ENCODE measurements around the gene RCOR3.

RCOR3 gene

DNA sequence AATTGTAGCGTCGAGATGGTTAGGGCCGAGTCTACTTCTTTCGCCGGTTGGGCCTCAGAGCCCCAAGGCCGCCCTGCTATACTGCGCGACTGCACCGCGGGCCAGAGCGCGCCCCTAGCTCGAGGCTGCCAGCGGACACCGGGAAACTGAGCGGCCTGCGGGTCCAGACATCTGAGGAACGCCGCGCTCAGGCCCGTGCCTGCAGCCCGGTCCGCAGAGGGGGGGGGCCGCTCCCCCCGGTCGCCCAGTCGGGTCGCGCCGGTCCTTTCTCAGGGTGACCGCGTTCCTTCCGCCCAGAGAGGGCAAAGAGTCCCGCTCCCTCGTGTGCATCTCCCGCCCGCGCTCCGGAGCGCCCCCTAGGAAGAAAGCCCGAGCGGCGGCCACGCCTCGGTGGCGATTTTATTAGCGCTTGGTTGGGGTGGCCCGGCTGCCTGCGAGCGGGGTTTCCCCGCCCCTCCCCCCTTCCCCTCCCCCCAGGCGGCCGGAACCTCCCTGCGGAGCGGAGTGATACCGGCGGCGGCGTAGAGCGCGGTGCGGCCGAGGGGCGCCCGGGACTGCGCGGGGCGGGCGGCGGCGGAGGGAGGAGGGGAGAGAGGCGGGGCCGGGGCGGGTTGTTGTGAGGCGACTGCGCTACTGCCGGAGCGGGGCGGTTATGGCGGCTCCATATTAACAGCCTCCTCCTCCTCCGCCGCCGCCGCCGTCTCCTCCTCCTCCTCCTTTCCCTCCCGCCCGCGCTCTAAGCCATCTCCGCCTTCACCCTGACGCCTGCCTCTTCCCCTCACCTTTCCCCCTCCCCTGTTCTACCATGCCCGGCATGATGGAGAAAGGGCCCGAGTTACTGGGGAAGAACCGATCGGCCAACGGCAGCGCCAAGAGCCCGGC lies at the start of gene RCOR3:
TSS of gene RCOR3 (plus strand) at position 611 of the 882 bp plus-strand sequence. CDS start at position 806, 195 bp downstream.
- H3K4me1 ChIP-seq, result peaks cover 0 to 26% (median 18%) of the 10 kb centered on the region in 4 donors

GRCh38 chr1:211210052-211210451 lies 49.1 kb upstream of the RCOR3 start:
- no peak overlapping the region for H3K4me3 ChIP-seq
- no peak for DNase-seq
- intact Hi-C loops (cut with DNase I; ENCODE audit: low total_unique reads), result no loop called here
- H3K36me3 ChIP-seq, result no peaks in the 10 kb centered on the region
- H3K27me3 ChIP-seq, result no peaks in the 10 kb centered on the region
- H3K4me1 ChIP-seq, result no peaks in the 10 kb centered on the region
- peaks cover 0 to 8% (median 5%) of the 10 kb centered on the region in 3 donors for H3K9me3 ChIP-seq
- H3K27ac ChIP-seq, result no peak overlapping the region
- TF ChIP-seq CTCF (IDR thresholded peaks at IDR 0.05), result no peak

More for the DNA sequence above, at the start of gene RCOR3:
- H3K9me3 ChIP-seq, result no peaks in the 10 kb centered on the region
- peak within 1 kb of the TSS; percentile 94 to 99 for H3K4me3 ChIP-seq
- H3K27ac ChIP-seq, result peak within 1 kb of the TSS; percentile 100
- no peaks in the 10 kb centered on the region for H3K36me3 ChIP-seq
- intact Hi-C loops (cut with DNase I; ENCODE audit: low total_unique reads), result loop anchor here (5.0 to 10.0 kb wide), 2 partner anchors 126 to 1482 kb away; no protein-coding TSS in a partner anchor
- peak; percentile 30 to 39 for TF ChIP-seq CTCF (IDR thresholded peaks at IDR 0.05)
- peak; percentile 92 to 98 for DNase-seq
- H3K27me3 ChIP-seq, result no peaks in the 10 kb centered on the region

DNA sequence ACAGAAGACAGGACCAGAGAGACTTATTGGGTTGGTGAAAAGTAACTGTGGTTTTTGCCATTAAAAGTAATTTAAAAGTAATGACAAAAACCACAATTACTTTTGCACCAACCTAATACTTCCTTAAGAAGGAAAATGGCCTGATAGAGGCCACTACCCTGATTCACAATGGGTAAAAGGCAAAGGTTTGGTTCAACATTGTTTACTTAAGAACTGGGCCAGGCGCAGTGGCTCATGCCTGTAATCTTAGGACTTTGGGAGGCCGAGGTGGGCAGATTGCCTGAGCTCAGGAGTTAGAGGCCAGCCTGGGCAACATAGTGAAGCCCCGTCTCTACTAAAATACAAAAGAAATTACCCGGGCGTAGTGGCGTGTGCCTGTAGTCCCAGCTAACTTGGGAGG lies 48.2 kb upstream of the RCOR3 start:
- Histone ChIP-seq H3K4me1 (no peaks in the 10 kb centered on the region), H3K36me3 (no peaks in the 10 kb centered on the region), H3K27ac (no peak overlapping the region), H3K9me3 (peaks cover 0 to 8% (median 5%) of the 10 kb centered on the region in 3 donors), H3K27me3 (no peaks in the 10 kb centered on the region), H3K4me3 (no peak overlapping the region)
- TF ChIP-seq CTCF (IDR thresholded peaks at IDR 0.05), result no peak
- intact Hi-C loops (cut with DNase I; ENCODE audit: low total_unique reads), result no loop called here
- no peak for DNase-seq

GRCh38 chr1:211213702-211214101 lies 45.5 kb upstream of the RCOR3 start:
- Histone ChIP-seq H3K9me3 (no peaks in the 10 kb centered on the region), H3K27me3 (no peaks in the 10 kb centered on the region), H3K4me1 (no peaks in the 10 kb centered on the region), H3K4me3 (no peak overlapping the region), H3K27ac (no peak overlapping the region), H3K36me3 (no peaks in the 10 kb centered on the region)
- DNase-seq, result no peak
- intact Hi-C loops (cut with DNase I; ENCODE audit: low total_unique reads), result no loop called here
- no peak for TF ChIP-seq CTCF (IDR thresholded peaks at IDR 0.05)

- intact Hi-C loops (cut with DNase I; ENCODE audit: low total_unique reads), result no loop called here
- Histone ChIP-seq H3K9me3 (no peaks in the 10 kb centered on the region), H3K4me3 (no peak overlapping the region)
Measured at GRCh38 chr1:211215577-211215976, 43.6 kb upstream of the RCOR3 start.

More at GRCh38 chr1:211215577-211215976, 43.6 kb upstream of the RCOR3 start:
- Histone ChIP-seq H3K27ac (no peak overlapping the region), H3K36me3 (no peaks in the 10 kb centered on the region), H3K27me3 (no peaks in the 10 kb centered on the region), H3K4me1 (no peaks in the 10 kb centered on the region)
- DNase-seq, result no peak
- no peak for TF ChIP-seq CTCF (IDR thresholded peaks at IDR 0.05)
